MCF 10A (cell line): ENCODE results near the gene TRAPPC8. TPM values are rescaled to one million over a fixed set of nuclear protein-coding genes. Genes with fewer than 3 reads are reported as not detected.

Experiments
- BruUV-seq: library from RNA; stranded (reverse); fragments of 400-500 nt; replicated peaks from 2 replicates; lab custom pipeline; 2021; lab: Mats Ljungman, UMichigan
- CTCF ChIA-PET: fragments of 300-600 bp; sonication (Branson Sonifier 250); formaldehyde crosslinking; extraction: SDS; loops from one replicate; lab custom pipeline; 2021; ENCODE audit warnings: antibody characterized with exemption, inconsistent platforms; lab: Yijun Ruan, JAX
- POLR2A ChIA-PET: fragments of 300-600, 350-650 bp; sonication (Branson Sonifier 250); formaldehyde crosslinking; extraction: SDS; loops from one replicate; lab custom pipeline; 2020; ENCODE audit warnings: antibody characterized with exemption, inconsistent platforms; lab: Yijun Ruan, JAX
- DNase-seq: peaks from one replicate; pipeline ENCODE4 v3.0.0-alpha.2; 2018; ENCODE audit not compliant: unreplicated experiment
- H3K27ac Mint-ChIP-seq: one replicate; pipeline ENCODE4 v1.8.0; 2022; ENCODE audit warnings: mild to moderate bottlenecking, low read depth, mixed read lengths; ENCODE audit not compliant: unreplicated experiment
- H3K27me3 Mint-ChIP-seq: one replicate; pipeline ENCODE4 v1.8.0; 2022; ENCODE audit warnings: mixed read lengths; ENCODE audit not compliant: insufficient read depth, unreplicated experiment
- H3K36me3 Mint-ChIP-seq: one replicate; pipeline ENCODE4 v1.8.0; 2022; ENCODE audit warnings: mild to moderate bottlenecking, moderate library complexity, mixed read lengths; ENCODE audit not compliant: insufficient read depth, unreplicated experiment
- H3K4me1 Mint-ChIP-seq: one replicate; pipeline ENCODE4 v1.8.0; 2022; ENCODE audit warnings: mixed read lengths; ENCODE audit not compliant: insufficient read depth, unreplicated experiment
- H3K4me3 Mint-ChIP-seq: one replicate; pipeline ENCODE4 v1.8.0; 2022; ENCODE audit warnings: mild to moderate bottlenecking, moderate library complexity, mixed read lengths; ENCODE audit not compliant: unreplicated experiment
- H3K9me3 Mint-ChIP-seq: one replicate; pipeline ENCODE4 v1.8.0; 2022; ENCODE audit warnings: mixed read lengths; ENCODE audit not compliant: unreplicated experiment
- CTCF ChIP-seq: fragments of 200-600 bp; IDR thresholded peaks from one replicate; pipeline ENCODE4 v1.8.0; 2022; ENCODE audit warnings: antibody characterized with exemption, mild to moderate bottlenecking; ENCODE audit not compliant: unreplicated experiment
- intact Hi-C: fragments of 100-400 bp; cut with micrococcal nuclease; formaldehyde crosslinking; loops from 2 replicates; pipeline ENCODE4 v1.14.1; 2022
- total RNA-seq: library from RNA; stranded (reverse); gene quantifications from 2 replicates; pipeline ENCODE4 v1.2.3, GENCODE V29; 2022

The TRAPPC8 gene
- total RNA-seq, 1 experiment from 2014 or later, result 29.0 TPM

DNA sequence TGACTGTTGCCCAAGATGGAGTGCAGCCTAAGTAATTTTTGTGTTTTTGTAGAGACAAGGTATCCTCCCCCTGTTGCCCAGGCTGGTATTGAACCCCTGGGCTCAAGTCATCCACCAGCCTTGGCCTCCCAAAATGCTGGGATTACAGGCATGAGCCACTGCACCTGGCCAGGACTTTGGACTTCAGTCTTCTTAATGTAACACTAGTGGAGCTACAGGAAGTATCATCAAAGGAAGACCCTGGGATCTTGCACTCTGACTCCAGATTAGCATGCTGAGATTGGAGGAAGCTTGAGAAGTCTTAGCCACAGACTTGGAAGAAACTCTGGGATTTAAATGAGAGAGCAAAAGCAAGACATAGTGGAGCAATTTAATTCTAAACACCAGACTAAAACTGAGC is 37.9 kb upstream of the TRAPPC8 start:
- TF ChIP-seq CTCF, result no peak
- Mint-ChIP-seq H3K36me3 (no peaks in the 10 kb centered on the region), H3K27me3 (no peaks in the 10 kb centered on the region), H3K9me3 (peaks cover 15% of the 10 kb centered on the region), H3K4me3 (no peak overlapping the region), H3K4me1 (no peaks in the 10 kb centered on the region), H3K27ac (no peak overlapping the region)
- ChIA-PET CTCF (interaction anchor here (0.6 kb wide), 1 partner anchor 259 kb away, joined by 3 read pairs; no protein-coding TSS in a partner anchor), POLR2A (no interaction called here)
- intact Hi-C loops, result no loop called here
- no TSS peak for BruUV-seq
- DNase-seq, result no peak

DNA sequence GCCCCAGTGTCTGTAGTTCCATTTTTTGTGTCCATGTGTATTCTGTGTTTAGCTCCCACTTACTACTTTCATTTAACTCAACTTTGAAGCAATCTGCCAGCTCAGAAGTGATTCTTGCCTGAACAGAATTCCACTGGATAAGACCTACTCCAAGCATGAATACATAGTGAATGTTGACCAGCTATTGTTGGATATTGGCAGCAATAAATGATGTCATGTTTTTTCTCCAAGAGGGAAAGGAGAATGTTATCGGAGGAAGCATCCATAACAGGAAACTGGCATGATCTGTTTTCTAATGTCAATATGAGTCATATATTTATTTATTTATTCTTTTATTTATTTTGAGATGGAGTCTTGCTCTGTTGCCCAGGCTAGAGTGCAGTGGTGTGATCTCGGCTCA is 36.8 kb upstream of the TRAPPC8 start:
- H3K4me3 Mint-ChIP-seq, result no peak overlapping the region
- POLR2A ChIA-PET, result no interaction called here
- no peaks in the 10 kb centered on the region for H3K27me3 Mint-ChIP-seq
- intact Hi-C loops, result loop anchor here (5.0 kb wide), 1 partner anchor 422 kb away; no protein-coding TSS in a partner anchor
- no peak for TF ChIP-seq CTCF
- BruUV-seq, result no TSS peak
- H3K27ac Mint-ChIP-seq, result no peak overlapping the region
- peaks cover 19% of the 10 kb centered on the region for H3K9me3 Mint-ChIP-seq
- no peaks in the 10 kb centered on the region for H3K4me1 Mint-ChIP-seq
- no peaks in the 10 kb centered on the region for H3K36me3 Mint-ChIP-seq
- DNase-seq, result no peak
- CTCF ChIA-PET, result no interaction called here

DNA sequence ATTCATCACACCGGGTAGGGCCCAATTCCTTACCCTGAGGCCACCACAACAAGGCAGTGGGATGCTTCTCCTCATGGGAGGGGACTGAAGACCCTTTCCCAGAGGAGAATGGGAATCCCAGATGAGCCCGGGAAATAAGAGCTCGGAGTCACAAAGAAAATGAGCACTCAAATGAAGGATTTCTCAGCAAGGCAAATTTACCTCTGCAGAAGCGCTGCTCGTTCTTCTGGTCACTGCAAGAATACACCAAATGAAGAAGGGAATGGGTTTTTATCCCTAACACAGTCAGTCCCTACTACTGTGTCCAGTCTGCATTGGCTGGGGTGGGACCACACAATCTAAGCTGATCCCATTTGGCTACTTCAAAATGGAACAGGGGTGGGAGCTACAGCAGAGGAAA is 35.7 kb upstream of the TRAPPC8 start:
- Mint-ChIP-seq H3K27me3 (no peaks in the 10 kb centered on the region), H3K27ac (no peak overlapping the region), H3K4me3 (no peak overlapping the region), H3K36me3 (no peaks in the 10 kb centered on the region), H3K4me1 (no peaks in the 10 kb centered on the region), H3K9me3 (peaks cover 28% of the 10 kb centered on the region)
- POLR2A ChIA-PET, result no interaction called here
- DNase-seq, result no peak
- no peak for TF ChIP-seq CTCF
- CTCF ChIA-PET, result no interaction called here
- BruUV-seq, result no TSS peak
- intact Hi-C loops, result loop anchor here (5.0 kb wide), 1 partner anchor 421 kb away; no protein-coding TSS in a partner anchor

- Mint-ChIP-seq H3K27me3 (no peaks in the 10 kb centered on the region), H3K36me3 (no peaks in the 10 kb centered on the region), H3K9me3 (peaks cover 31% of the 10 kb centered on the region), H3K4me3 (no peak overlapping the region), H3K4me1 (no peaks in the 10 kb centered on the region), H3K27ac (no peak overlapping the region)
- no TSS peak for BruUV-seq
- intact Hi-C loops, result loop anchor here (1.0 to 5.0 kb wide), 2 partner anchors 158 to 420 kb away; no protein-coding TSS in a partner anchor
- peak; percentile 56 for DNase-seq
- POLR2A ChIA-PET, result no interaction called here
- CTCF ChIA-PET, result interaction anchor here (0.6 to 2.1 kb wide), 10 partner anchors 9 to 735 kb away, joined by 3 to 6 read pairs (median 3); partner anchors contain the start of gene TRAPPC8
- TF ChIP-seq CTCF, result peak; percentile 56
These were observed 34.4 kb upstream of the TRAPPC8 start for GRCh38 chr18:31977270-31977872.
